Gastroesophageal sphincter (tissue), 4 donors: ENCODE data around the gene RIMS4. TPM values are rescaled to one million over a fixed set of nuclear protein-coding genes. Genes with fewer than 3 reads are reported as not detected.

Experiments
- ATAC-seq: fragments of 150-250 bp; one replicate; pipeline ENCODE4 v1.9.1; 2016; ENCODE audit warnings: mild to moderate bottlenecking, moderate library complexity
- H3K27ac ChIP-seq, 4 donors: fragments of 200-600 bp; sonication (generic) in 3 of 4; 1 replicate in 3 of 4; 2 replicates in 1 of 4; pipeline ENCODE4 v1.5.1; 2016 to 2019
- H3K27me3 ChIP-seq: fragments of 200-600 bp; sonication (generic); one replicate; pipeline ENCODE4 v1.5.1; 2019
- H3K36me3 ChIP-seq, 2 donors: fragments of 200-600 bp; sonication (generic); one replicate each; pipeline ENCODE4 v1.5.1; 2019; ENCODE audit warnings: control low read depth in 1 of 2
- H3K4me1 ChIP-seq, 3 donors: fragments of 200-600 bp; sonication (generic); 1 replicate in 2 of 3; 2 replicates in 1 of 3; pipeline ENCODE4 v1.5.1; 2016 to 2019; ENCODE audit warnings: control low read depth in 2 of 3
- H3K4me3 ChIP-seq, 2 donors: fragments of 200-600 bp; sonication (generic); one replicate each; pipeline ENCODE4 v1.5.1; 2019; ENCODE audit warnings: mild to moderate bottlenecking in 1 of 2, moderate library complexity in 1 of 2
- H3K9me3 ChIP-seq, 3 donors: fragments of 200-600 bp; sonication (generic); one replicate each; pipeline ENCODE4 v1.5.1; 2017 to 2019; ENCODE audit warnings: control low read depth in 2 of 3
- CTCF ChIP-seq, 4 experiments: fragments of 200-600 bp in 2 of 4; fragments of 450-650 bp in 2 of 4; sonication (generic) in 1 of 4; IDR thresholded peaks; one replicate each; pipeline ENCODE4 v1.5.1; 2017 to 2019; ENCODE audit warnings: antibody characterized with exemption in 4 of 4, mild to moderate bottlenecking in 2 of 4, moderate library complexity in 2 of 4
- EP300 ChIP-seq: sonication (generic); formaldehyde crosslinking; IDR thresholded peaks from one replicate; pipeline ENCODE4 v1.6.1; 2017; ENCODE audit warnings: antibody characterized with exemption, mild to moderate bottlenecking
- POLR2A ChIP-seq, 2 donors: fragments of 450-650 bp; IDR thresholded peaks; one replicate each; pipeline ENCODE4 v1.6.1; 2017; ENCODE audit warnings: antibody characterized with exemption in 2 of 2, mild to moderate bottlenecking in 2 of 2, moderate library complexity in 1 of 2
- POLR2AphosphoS5 ChIP-seq: sonication (generic); formaldehyde crosslinking; IDR thresholded peaks from one replicate; pipeline ENCODE4 v1.6.1; 2017; ENCODE audit warnings: antibody characterized with exemption
- WGBS, 2 donors: methylation state at CpG; one replicate each; pipeline ENCODE4 v1.1.5; 2018; ENCODE audit warnings: low coverage in 1 of 2; 5-methylcytosine and 5-hydroxymethylcytosine counted together
- total RNA-seq, 4 donors: library from RNA; depleted of rRNA; stranded (reverse); fragments of >200 nt; gene quantifications; one replicate each; pipeline ENCODE4 v1.1.0, GENCODE V29; 2016

Gene RIMS4
- total RNA-seq, 4 donors from 2014 or later = 1.2 to 4.6 (median 2.4) TPM

GRCh38 chr20:44716309-44717106 is 93.8 kb downstream of the RIMS4 start:
- WGBS, 2 donors = 81% methylated on average over 6 of the region's 13 CpGs; no CpG with 5 or more reads in 1 of the 2 donors
- Histone ChIP-seq H3K9me3 (no peaks in the 10 kb centered on the region), H3K36me3 (no peaks in the 10 kb centered on the region), H3K4me1 (peaks cover 3 to 86% (median 31%) of the 10 kb centered on the region in 3 donors), H3K4me3 (peak overlapping the region; percentile 20 to 48), H3K27me3 (no peaks in the 10 kb centered on the region), H3K27ac (peak overlapping the region; percentile 25 to 83 (median 82))
- TF ChIP-seq EP300 = no peak
- TF ChIP-seq POLR2AphosphoS5 = no peak
- no peak for TF ChIP-seq POLR2A (IDR thresholded peaks at IDR 0.05)
- TF ChIP-seq CTCF (IDR thresholded peaks at IDR 0.05) = no peak
- ATAC-seq = no peak

- peak overlapping the region; percentile 25 to 83 (median 82) for H3K27ac ChIP-seq
- no peaks in the 10 kb centered on the region for H3K36me3 ChIP-seq
- no peaks in the 10 kb centered on the region for H3K9me3 ChIP-seq
- TF ChIP-seq POLR2A (IDR thresholded peaks at IDR 0.05) (no peak), CTCF (IDR thresholded peaks at IDR 0.05) (no peak), POLR2AphosphoS5 (no peak)
- H3K4me1 ChIP-seq = peaks cover 3 to 78% (median 28%) of the 10 kb centered on the region in 3 donors
- 71% methylated on average over 1 of the region's 5 CpGs; no CpG with 5 or more reads in 1 of the 2 donors for WGBS, 2 donors
- no peaks in the 10 kb centered on the region for H3K27me3 ChIP-seq
- ATAC-seq = no peak
- H3K4me3 ChIP-seq = peak overlapping the region; percentile 20 to 48
Observed at GRCh38 chr20:44715499-44716308, 94.6 kb downstream of the RIMS4 start.

GRCh38 chr20:44714701-44715498 is 95.4 kb downstream of the RIMS4 start, which contains the start of gene CCN5:
CCN5 (plus strand) TSS chr20:44715369; CDS start chr20:44715391, 22 bp downstream.
- Histone ChIP-seq H3K27me3 (no peaks in the 10 kb centered on the region), H3K27ac (peak within 1 kb of the TSS; percentile 25 to 83 (median 82)), H3K36me3 (no peaks in the 10 kb centered on the region), H3K4me1 (peaks cover 3 to 70% (median 20%) of the 10 kb centered on the region in 3 donors), H3K4me3 (peak within 1 kb of the TSS; percentile 20 to 48), H3K9me3 (no peaks in the 10 kb centered on the region)
- no CpG with 5 or more reads among the region's 28 CpGs for WGBS, 2 donors
- peak; percentile 84 for ATAC-seq
- no peak for TF ChIP-seq POLR2AphosphoS5
- TF ChIP-seq POLR2A (IDR thresholded peaks at IDR 0.05) = no peak
- no peak for TF ChIP-seq EP300
- no peak for TF ChIP-seq CTCF (IDR thresholded peaks at IDR 0.05)

GRCh38 chr20:44714102-44714700 is 96.1 kb downstream of the RIMS4 start:
- 53 to 54% methylated on average over 3 to 9 of the region's 13 CpGs for WGBS, 2 donors
- H3K4me3 ChIP-seq = peak overlapping the region in 1 of 2 donors; percentile 48
- no peaks in the 10 kb centered on the region for H3K36me3 ChIP-seq
- no peaks in the 10 kb centered on the region for H3K27me3 ChIP-seq
- H3K4me1 ChIP-seq = peaks cover 3 to 63% (median 16%) of the 10 kb centered on the region in 3 donors
- peak overlapping the region; percentile 57 to 83 (median 82) for H3K27ac ChIP-seq
- no peaks in the 10 kb centered on the region for H3K9me3 ChIP-seq
- TF ChIP-seq EP300 (no peak), POLR2AphosphoS5 (peak; percentile 92)
- peak; percentile 75 for ATAC-seq
